Non-pigmented ciliary epithelial cell (primary cell): ENCODE measurements around the gene MED13L.
"Not testable (repeated sequence)": the region's sequence is repeated elsewhere in the genome, so short reads cannot be mapped to it uniquely, and the experiment has no call there.

ENCODE experiments used
- DNase-seq: peaks from one replicate; pipeline ENCODE4 v3.0.0-alpha.2; 2010; ENCODE audit warnings: low read depth

Gene MED13L

GRCh38 chr12:116009805-116010204, 267.7 kb downstream of the MED13L start:
- DNase-seq = no peak

GRCh38 chr12:116006141-116006540, 271.4 kb downstream of the MED13L start:
- DNase-seq = no peak

GRCh38 chr12:116002890-116003536, 274.5 kb downstream of the MED13L start:
- no peak for DNase-seq

GRCh38 chr12:116000252-116000651, 277.2 kb downstream of the MED13L start:
- no peak for DNase-seq

GRCh38 chr12:115999582-115999981, 277.9 kb downstream of the MED13L start:
- no peak for DNase-seq

GRCh38 chr12:115998794-115999478, 278.6 kb downstream of the MED13L start:
- no peak for DNase-seq

- DNase-seq = peak; percentile 23
Measured at GRCh38 chr12:115998119-115998633, 279.3 kb downstream of the MED13L start.

GRCh38 chr12:115993737-115994136, 283.8 kb downstream of the MED13L start:
- DNase-seq = no peak

GRCh38 chr12:115990241-115990640, 287.3 kb downstream of the MED13L start:
- DNase-seq = no peak

- DNase-seq = no peak
Measured at GRCh38 chr12:115988625-115989563, 288.6 kb downstream of the MED13L start.

- DNase-seq = no peak
Measured at GRCh38 chr12:115988212-115988611, 289.3 kb downstream of the MED13L start.

- no peak for DNase-seq
Measured at GRCh38 chr12:115984616-115985015, 292.9 kb downstream of the MED13L start.

GRCh38 chr12:115983226-115983798, 294.2 kb downstream of the MED13L start:
- no peak for DNase-seq

- DNase-seq = no peak
Measured at GRCh38 chr12:115980339-115980738, 297.2 kb downstream of the MED13L start.

GRCh38 chr12:115979851-115980250, 297.6 kb downstream of the MED13L start:
- DNase-seq = no peak

GRCh38 chr12:115979351-115979750, 298.1 kb downstream of the MED13L start:
- DNase-seq = no peak

GRCh38 chr12:115976829-115977228, 300.7 kb downstream of the MED13L start:
- not testable (repeated sequence) for DNase-seq

- DNase-seq = no peak
Measured at GRCh38 chr12:115975411-115975810, 302.1 kb downstream of the MED13L start.

GRCh38 chr12:115973968-115974724, 303.3 kb downstream of the MED13L start:
- DNase-seq = no peak

- DNase-seq = no peak
Measured at GRCh38 chr12:115973066-115973465, 304.4 kb downstream of the MED13L start.

GRCh38 chr12:115972241-115972640, 305.3 kb downstream of the MED13L start:
- no peak for DNase-seq
